IPS DF 6.9 (cell line): ENCODE results near the gene MAP10.

Experiments used
- DNase-seq: peaks from one replicate; pipeline ENCODE4 v3.0.0-alpha.2; 2013; ENCODE audit warnings: low read depth, low spot score
- H3K27ac ChIP-seq: one replicate; pipeline ENCODE4 v1.5.1; 2013; ENCODE audit warnings: low read length, control low read depth
- H3K27me3 ChIP-seq: 2 replicates; pipeline ENCODE4 v1.6.1; 2013; ENCODE audit warnings: mild to moderate bottlenecking, low read length; ENCODE audit not compliant: control insufficient read depth, insufficient read depth
- H3K36me3 ChIP-seq: 2 replicates; pipeline ENCODE4 v1.6.1; 2013; ENCODE audit warnings: low read length; ENCODE audit not compliant: control insufficient read depth, insufficient read depth
- H3K4me1 ChIP-seq: 2 replicates; pipeline ENCODE4 v1.6.1; 2013; ENCODE audit warnings: low read length; ENCODE audit not compliant: control insufficient read depth, insufficient read depth
- H3K4me3 ChIP-seq: 2 replicates; pipeline ENCODE4 v1.5.1; 2013; ENCODE audit warnings: mild to moderate bottlenecking, low read length
- H3K9me3 ChIP-seq: 2 replicates; pipeline ENCODE4 v1.6.1; 2013; ENCODE audit warnings: low read length, inconsistent platforms; ENCODE audit not compliant: control insufficient read depth, insufficient read depth
- WGBS: extraction: QIAGEN DNeasy Blood & Tissue Kit; methylation state at CpG from one replicate; pipeline ENCODE4 v1.1.7; 2013; ENCODE audit warnings: mixed read lengths, missing lambda C conversion rate; ENCODE audit not compliant: insufficient read length, insufficient coverage; 5-methylcytosine and 5-hydroxymethylcytosine counted together

The MAP10 gene

GRCh38 chr1:232826318-232826717 is 21.1 kb downstream of the MAP10 start:
- Histone ChIP-seq H3K27me3 (no peaks in the 10 kb centered on the region), H3K4me3 (no peak overlapping the region), H3K4me1 (no peaks in the 10 kb centered on the region), H3K36me3 (no peaks in the 10 kb centered on the region), H3K27ac (no peak overlapping the region), H3K9me3 (no peaks in the 10 kb centered on the region)
- WGBS, result no CpG with 5 or more reads among the region's 1 CpG
- DNase-seq, result no peak

DNA sequence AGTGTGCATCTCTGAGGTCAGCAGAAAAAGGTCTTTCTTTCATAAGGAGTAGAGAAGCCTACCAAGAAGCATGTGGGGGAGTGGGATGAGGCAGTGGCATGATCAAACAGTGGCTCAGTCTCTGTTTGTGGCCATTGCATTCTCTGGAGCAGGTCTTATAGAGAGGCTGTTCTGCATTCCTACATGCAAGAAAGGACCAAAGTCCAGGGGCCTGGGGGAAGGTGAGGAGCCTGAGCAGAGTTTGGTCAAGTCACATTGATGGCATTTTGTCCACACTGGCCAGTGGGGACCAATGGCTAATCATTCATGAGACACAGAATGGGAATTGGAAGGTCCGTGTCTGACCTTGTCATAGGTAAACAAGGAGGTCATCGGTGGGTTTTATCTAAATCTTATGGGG is 25.4 kb downstream of the MAP10 start:
- H3K27ac ChIP-seq, result no peak overlapping the region
- no peaks in the 10 kb centered on the region for H3K36me3 ChIP-seq
- H3K4me1 ChIP-seq, result no peaks in the 10 kb centered on the region
- DNase-seq, result no peak
- WGBS, result no CpG with 5 or more reads among the region's 2 CpGs
- no peaks in the 10 kb centered on the region for H3K9me3 ChIP-seq
- no peak overlapping the region for H3K4me3 ChIP-seq
- no peaks in the 10 kb centered on the region for H3K27me3 ChIP-seq

- H3K27ac ChIP-seq, result no peak overlapping the region
- no peaks in the 10 kb centered on the region for H3K36me3 ChIP-seq
- DNase-seq, result no peak
- no CpG with 5 or more reads among the region's 2 CpGs for WGBS
- H3K4me3 ChIP-seq, result no peak overlapping the region
- no peaks in the 10 kb centered on the region for H3K4me1 ChIP-seq
- H3K27me3 ChIP-seq, result no peaks in the 10 kb centered on the region
- no peaks in the 10 kb centered on the region for H3K9me3 ChIP-seq
Measured at GRCh38 chr1:232831895-232832294, 26.7 kb downstream of the MAP10 start.

DNA sequence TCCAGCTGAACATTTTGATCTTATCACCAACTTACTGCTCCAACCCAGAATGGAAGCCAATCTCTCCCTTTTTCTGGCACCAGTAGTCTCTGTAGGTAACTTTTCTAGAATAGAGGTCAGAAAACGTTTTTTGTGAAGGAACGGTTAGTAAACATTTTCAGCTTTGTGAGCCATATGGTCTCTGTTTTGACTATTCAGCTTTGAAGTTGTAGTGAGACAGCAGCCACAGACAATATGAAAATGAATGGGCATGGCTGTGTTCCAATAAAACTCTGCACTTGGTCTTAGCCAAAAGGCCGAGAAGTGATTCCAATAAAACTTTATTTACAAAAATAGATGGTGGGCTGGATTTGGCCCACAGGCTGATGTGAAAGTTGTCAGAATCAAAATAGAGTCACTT is 28.9 kb downstream of the MAP10 start:
- no CpG with 5 or more reads among the region's 3 CpGs for WGBS
- no peaks in the 10 kb centered on the region for H3K4me1 ChIP-seq
- H3K36me3 ChIP-seq, result no peaks in the 10 kb centered on the region
- no peak overlapping the region for H3K4me3 ChIP-seq
- H3K27me3 ChIP-seq, result no peaks in the 10 kb centered on the region
- no peak for DNase-seq
- H3K9me3 ChIP-seq, result no peaks in the 10 kb centered on the region
- H3K27ac ChIP-seq, result no peak overlapping the region

- no peak overlapping the region for H3K4me3 ChIP-seq
- WGBS, result no CpG with 5 or more reads among the region's 6 CpGs
- no peaks in the 10 kb centered on the region for H3K4me1 ChIP-seq
- H3K9me3 ChIP-seq, result no peaks in the 10 kb centered on the region
- H3K27me3 ChIP-seq, result no peaks in the 10 kb centered on the region
- no peak for DNase-seq
- H3K27ac ChIP-seq, result no peak overlapping the region
- H3K36me3 ChIP-seq, result no peaks in the 10 kb centered on the region
Measured at GRCh38 chr1:232835166-232835565, 29.9 kb downstream of the MAP10 start.

- Histone ChIP-seq H3K9me3 (no peaks in the 10 kb centered on the region), H3K27me3 (no peaks in the 10 kb centered on the region), H3K27ac (no peak overlapping the region), H3K4me1 (no peaks in the 10 kb centered on the region), H3K36me3 (no peaks in the 10 kb centered on the region), H3K4me3 (no peak overlapping the region)
- no peak for DNase-seq
- no CpG with 5 or more reads among the region's 4 CpGs for WGBS
Measured at GRCh38 chr1:232837087-232837486, 31.9 kb downstream of the MAP10 start.

DNA sequence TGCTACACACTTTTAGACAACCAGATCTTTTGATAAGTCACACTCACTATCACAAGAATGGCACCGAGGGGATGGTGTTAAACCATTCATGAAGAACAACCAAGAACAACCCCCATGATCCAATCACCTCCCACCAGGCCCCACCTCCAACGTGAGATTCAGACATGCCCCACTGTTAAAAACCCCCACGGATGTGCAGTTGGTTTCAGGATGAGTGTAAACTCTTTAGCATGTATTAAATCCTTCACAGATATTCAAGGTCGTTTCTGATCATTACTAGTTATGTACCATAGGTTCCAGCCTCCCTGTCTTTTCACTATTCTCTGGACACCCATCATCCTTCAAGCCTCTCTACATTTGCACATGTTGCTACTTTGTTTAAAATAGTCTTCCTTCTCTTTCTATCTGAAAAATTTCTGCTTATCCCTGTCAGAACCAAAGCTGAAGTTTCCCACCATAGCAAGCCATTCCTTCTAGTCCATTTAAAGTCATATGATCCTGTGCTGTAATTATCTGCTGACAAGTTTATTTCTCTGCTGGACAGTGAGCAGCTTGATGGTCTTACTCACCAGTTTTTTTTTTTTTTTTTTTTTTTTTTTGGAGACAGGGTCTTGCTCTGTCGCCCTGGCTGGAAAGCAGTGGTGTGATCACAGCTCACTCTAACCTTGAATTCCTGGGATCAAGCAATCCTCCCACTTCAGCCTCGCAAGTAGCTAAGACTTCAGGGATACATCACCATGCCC is 36.8 kb downstream of the MAP10 start:
- Histone ChIP-seq H3K9me3 (no peaks in the 10 kb centered on the region), H3K4me3 (no peak overlapping the region), H3K27ac (no peak overlapping the region), H3K27me3 (no peaks in the 10 kb centered on the region), H3K36me3 (no peaks in the 10 kb centered on the region), H3K4me1 (no peaks in the 10 kb centered on the region)
- WGBS, result no CpG with 5 or more reads among the region's 6 CpGs
- DNase-seq, result no peak

DNA sequence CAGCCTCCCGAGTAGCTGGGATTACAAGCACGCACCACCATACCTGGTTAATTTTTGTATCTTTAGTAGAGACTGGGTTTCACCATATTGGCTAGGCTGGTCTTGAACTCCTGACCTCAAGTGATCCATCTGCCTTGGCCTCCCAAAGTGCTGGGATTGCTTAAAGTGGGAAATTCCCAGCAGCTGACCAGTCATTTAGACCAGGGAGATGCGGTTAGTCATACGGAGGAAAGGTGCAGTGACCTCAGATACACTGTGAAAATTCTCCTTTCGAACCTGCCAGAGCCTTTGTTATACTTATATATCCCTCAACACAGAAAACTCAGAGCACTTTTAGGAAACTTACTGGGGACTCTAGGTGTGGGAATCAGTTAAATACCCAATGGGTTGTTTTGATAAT is 39.6 kb downstream of the MAP10 start:
- H3K27me3 ChIP-seq, result no peaks in the 10 kb centered on the region
- no peak for DNase-seq
- H3K4me3 ChIP-seq, result no peak overlapping the region
- no peaks in the 10 kb centered on the region for H3K36me3 ChIP-seq
- H3K9me3 ChIP-seq, result no peaks in the 10 kb centered on the region
- H3K4me1 ChIP-seq, result no peaks in the 10 kb centered on the region
- no peak overlapping the region for H3K27ac ChIP-seq
- WGBS, result no CpG with 5 or more reads among the region's 5 CpGs

DNA sequence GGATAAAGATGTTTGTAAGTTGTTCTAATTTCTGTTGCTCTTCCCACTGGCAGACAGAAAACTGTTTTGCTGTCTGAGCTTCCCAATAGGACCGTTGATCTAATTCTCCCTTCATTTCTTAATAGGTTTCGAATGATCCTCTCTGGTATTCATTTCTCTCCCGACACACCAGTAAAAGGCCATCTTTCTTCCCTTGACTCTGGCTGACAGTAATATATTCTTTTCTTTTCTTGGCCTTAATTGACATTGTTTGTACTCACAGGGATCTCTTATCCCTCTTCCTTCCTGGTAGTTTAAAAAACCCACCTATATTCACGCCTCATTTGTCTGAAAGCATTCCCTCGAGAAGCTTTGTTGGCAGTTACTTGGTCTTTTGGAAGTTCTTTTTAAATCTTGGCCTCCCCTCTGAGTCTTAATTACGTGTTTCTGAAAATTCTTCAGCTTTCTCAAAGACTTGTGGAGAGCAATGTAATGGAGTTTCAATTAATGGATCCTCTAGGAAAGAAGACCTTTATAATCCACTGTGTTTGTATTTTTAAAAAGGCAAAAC is 40.3 kb downstream of the MAP10 start:
- H3K27me3 ChIP-seq, result no peaks in the 10 kb centered on the region
- no peaks in the 10 kb centered on the region for H3K4me1 ChIP-seq
- no peak for DNase-seq
- no peak overlapping the region for H3K27ac ChIP-seq
- H3K9me3 ChIP-seq, result no peaks in the 10 kb centered on the region
- H3K4me3 ChIP-seq, result no peak overlapping the region
- H3K36me3 ChIP-seq, result no peaks in the 10 kb centered on the region
- WGBS, result no CpG with 5 or more reads among the region's 6 CpGs

GRCh38 chr1:232851532-232851931 is 46.3 kb downstream of the MAP10 start:
- WGBS, result no CpG with 5 or more reads among the region's 5 CpGs
- H3K27ac ChIP-seq, result no peak overlapping the region

More at GRCh38 chr1:232851532-232851931, 46.3 kb downstream of the MAP10 start:
- H3K4me1 ChIP-seq, result no peaks in the 10 kb centered on the region
- H3K9me3 ChIP-seq, result no peaks in the 10 kb centered on the region
- H3K4me3 ChIP-seq, result no peak overlapping the region
- H3K36me3 ChIP-seq, result no peaks in the 10 kb centered on the region
- no peaks in the 10 kb centered on the region for H3K27me3 ChIP-seq
- DNase-seq, result no peak
